ENCODE data around the gene SLC32A1.
A peak's percentile ranks its signal among the peaks of the same experiment; 100 is the strongest.

Gene SLC32A1

DNA sequence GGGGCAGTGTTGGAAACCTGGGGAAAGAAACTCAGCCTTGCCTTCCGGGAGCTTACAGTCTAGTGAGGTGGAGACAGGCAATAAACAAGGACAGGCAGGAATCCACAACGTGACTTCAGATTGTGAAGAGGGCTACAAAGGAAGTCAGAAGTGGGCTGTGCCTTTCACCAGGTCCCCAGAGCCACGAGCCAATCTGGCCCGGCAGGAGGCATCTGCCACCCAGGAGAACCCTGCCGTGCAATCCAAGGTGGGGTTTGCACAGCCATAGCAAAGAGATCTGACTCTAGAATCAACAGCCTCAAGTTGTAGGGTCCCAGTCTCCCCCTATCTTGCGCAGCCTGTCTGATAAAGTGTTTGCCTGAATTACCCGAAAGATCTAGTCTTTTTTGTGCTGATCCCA, 5.5 kb downstream of the SLC32A1 start:
- no peaks in the 10 kb centered on the region for H3K79me2 ChIP-seq (ENCODE audit: control insufficient read depth, low read length)
- H3F3A ChIP-seq (ENCODE audit: control insufficient read depth, insufficient read depth) = no peaks in the 10 kb centered on the region
- H3K4me2 ChIP-seq (ENCODE audit: low read length) = no peak overlapping the region
- peaks cover 26% of the 10 kb centered on the region for H3K4me1 ChIP-seq (ENCODE audit: control insufficient read depth, low read length)
- H3K9me3 ChIP-seq (ENCODE audit: control insufficient read depth, insufficient read depth, low read length) = no peaks in the 10 kb centered on the region
- TF ChIP-seq, protein P1, sequence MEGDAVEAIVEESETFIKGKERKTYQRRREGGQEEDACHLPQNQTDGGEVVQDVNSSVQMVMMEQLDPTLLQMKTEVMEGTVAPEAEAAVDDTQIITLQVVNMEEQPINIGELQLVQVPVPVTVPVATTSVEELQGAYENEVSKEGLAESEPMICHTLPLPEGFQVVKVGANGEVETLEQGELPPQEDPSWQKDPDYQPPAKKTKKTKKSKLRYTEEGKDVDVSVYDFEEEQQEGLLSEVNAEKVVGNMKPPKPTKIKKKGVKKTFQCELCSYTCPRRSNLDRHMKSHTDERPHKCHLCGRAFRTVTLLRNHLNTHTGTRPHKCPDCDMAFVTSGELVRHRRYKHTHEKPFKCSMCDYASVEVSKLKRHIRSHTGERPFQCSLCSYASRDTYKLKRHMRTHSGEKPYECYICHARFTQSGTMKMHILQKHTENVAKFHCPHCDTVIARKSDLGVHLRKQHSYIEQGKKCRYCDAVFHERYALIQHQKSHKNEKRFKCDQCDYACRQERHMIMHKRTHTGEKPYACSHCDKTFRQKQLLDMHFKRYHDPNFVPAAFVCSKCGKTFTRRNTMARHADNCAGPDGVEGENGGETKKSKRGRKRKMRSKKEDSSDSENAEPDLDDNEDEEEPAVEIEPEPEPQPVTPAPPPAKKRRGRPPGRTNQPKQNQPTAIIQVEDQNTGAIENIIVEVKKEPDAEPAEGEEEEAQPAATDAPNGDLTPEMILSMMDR (IDR thresholded peaks at IDR 0.05; ENCODE audit: low read depth, low read length, poor library complexity, severe bottlenecking) = no peak
- no peak for TF ChIP-seq EZH2phosphoT487 (IDR thresholded peaks at IDR 0.05; ENCODE audit: borderline replicate concordance, low read length)
- H3K36me3 ChIP-seq (ENCODE audit: control insufficient read depth, low read length) = no peaks in the 10 kb centered on the region
- peaks cover 50% of the 10 kb centered on the region for H3K27me3 ChIP-seq (ENCODE audit: control insufficient read depth, low read length)
- H3K4me3 ChIP-seq (ENCODE audit: low read length) = no peak overlapping the region
- no peak overlapping the region for H3K27ac ChIP-seq (ENCODE audit: low read depth, low read length)
- H3K9me2 ChIP-seq (replicated peaks; ENCODE audit: control insufficient read depth, low read length) = no peaks in the 10 kb centered on the region
- H4K20me1 ChIP-seq (ENCODE audit: control insufficient read depth, insufficient read depth, low read depth, low read length) = no peaks in the 10 kb centered on the region

DNA sequence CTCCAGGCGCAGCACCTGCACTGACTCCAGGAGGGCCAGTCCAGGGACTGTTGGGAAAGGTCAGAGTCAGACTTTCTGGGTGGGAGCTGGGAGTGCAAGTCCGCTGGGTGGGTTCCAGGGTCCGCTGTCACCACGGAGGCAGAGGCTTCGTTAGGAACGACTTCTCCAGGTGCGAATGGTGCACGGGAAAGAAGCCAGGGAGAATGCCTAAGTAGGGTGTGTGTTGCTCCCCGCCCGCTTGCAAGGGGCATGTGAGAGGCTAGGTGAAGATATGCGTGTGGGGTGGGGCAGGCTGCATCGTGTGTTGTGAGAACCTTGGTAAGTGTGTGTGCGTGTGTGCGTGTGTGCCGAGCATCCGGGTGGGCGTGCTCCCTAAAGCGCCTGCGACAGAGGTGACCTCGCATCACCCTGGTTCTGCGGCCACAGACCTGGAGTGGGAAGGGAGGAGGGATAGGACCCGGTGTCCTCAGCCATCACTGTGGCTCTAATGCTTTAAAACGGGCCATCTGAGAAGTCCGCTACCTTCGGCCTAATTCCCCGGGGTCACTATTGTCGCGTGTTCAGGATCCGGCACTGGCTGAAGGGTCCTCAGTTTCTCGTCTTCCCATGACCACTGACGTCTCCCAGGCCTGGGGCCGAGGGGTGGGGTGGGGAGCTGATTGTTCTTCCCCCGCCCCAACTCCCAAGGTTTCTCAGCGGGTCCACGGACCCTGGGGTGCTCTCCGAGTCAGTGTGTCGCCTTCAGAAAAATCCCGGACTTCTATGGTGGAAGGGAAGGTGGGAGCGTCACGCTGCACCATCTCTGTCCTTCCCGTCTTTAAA, 6.1 kb downstream of the SLC32A1 start:
- Histone ChIP-seq H3K36me3 (ENCODE audit: control insufficient read depth, low read length) (no peaks in the 10 kb centered on the region), H3K27ac (ENCODE audit: low read depth, low read length) (no peak overlapping the region), H3K79me2 (ENCODE audit: control insufficient read depth, low read length) (no peaks in the 10 kb centered on the region), H3K4me3 (ENCODE audit: low read length) (no peak overlapping the region), H3K4me1 (ENCODE audit: control insufficient read depth, low read length) (peaks cover 20% of the 10 kb centered on the region), H3K9me2 (replicated peaks; ENCODE audit: control insufficient read depth, low read length) (no peaks in the 10 kb centered on the region), H4K20me1 (ENCODE audit: control insufficient read depth, insufficient read depth, low read depth, low read length) (no peaks in the 10 kb centered on the region), H3F3A (ENCODE audit: control insufficient read depth, insufficient read depth) (no peaks in the 10 kb centered on the region), H3K27me3 (ENCODE audit: control insufficient read depth, low read length) (peaks cover 53% of the 10 kb centered on the region), H3K9me3 (ENCODE audit: control insufficient read depth, insufficient read depth, low read length) (no peaks in the 10 kb centered on the region), H3K4me2 (ENCODE audit: low read length) (no peak overlapping the region; the same call in 1 of the 2 replicates)
- TF ChIP-seq, protein P1 (IDR thresholded peaks at IDR 0.05; ENCODE audit: low read depth, low read length, poor library complexity, severe bottlenecking) = no peak
- TF ChIP-seq EZH2phosphoT487 (IDR thresholded peaks at IDR 0.05; ENCODE audit: borderline replicate concordance, low read length) = no peak

DNA sequence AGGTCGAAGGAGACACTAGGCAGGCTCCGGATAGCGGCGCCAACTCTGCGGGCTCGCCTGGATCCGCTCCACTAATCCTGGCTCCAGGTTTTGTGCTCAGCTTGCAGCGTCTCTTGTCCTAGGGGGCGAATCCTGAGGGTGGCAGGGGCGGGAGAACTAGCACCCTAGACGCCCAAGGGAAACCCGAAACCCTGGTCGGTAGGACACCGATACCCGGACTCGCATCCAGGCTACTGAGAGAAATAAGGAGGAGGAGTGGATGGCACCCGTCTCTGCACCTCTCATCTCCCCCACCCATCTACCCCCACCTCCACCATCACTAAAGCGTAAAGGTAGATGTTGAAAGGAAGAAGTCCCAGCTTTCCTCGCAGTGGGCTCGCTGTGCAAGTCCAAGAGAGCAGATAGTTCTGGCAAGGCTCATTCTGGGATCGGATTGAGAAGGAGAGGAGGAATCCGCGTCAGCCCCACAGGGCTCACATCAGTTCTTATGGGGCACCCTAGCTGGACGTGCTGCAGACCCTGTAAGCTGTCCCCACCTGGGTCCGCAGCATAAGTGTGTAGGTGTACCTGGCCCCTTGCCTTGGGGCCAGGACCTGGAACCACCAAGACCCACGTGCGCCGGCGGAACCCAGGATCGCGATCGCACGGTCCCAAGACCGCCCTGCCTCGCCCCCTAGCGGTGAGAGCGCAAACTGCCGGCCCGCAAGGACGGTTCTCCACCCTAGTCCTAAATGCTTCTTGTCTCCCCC, 6.9 kb downstream of the SLC32A1 start:
- TF ChIP-seq EZH2phosphoT487 (IDR thresholded peaks at IDR 0.05; ENCODE audit: borderline replicate concordance, low read length) = peak; percentile 63; the same call in 1 of the 2 replicates
- TF ChIP-seq, protein P1 (IDR thresholded peaks at IDR 0.05; ENCODE audit: low read depth, low read length, poor library complexity, severe bottlenecking) = peak; percentile 100
- Histone ChIP-seq H3F3A (ENCODE audit: control insufficient read depth, insufficient read depth) (no peaks in the 10 kb centered on the region), H3K79me2 (ENCODE audit: control insufficient read depth, low read length) (no peaks in the 10 kb centered on the region), H3K9me3 (ENCODE audit: control insufficient read depth, insufficient read depth, low read length) (no peaks in the 10 kb centered on the region), H3K36me3 (ENCODE audit: control insufficient read depth, low read length) (no peaks in the 10 kb centered on the region), H3K4me1 (ENCODE audit: control insufficient read depth, low read length) (peaks cover 14% of the 10 kb centered on the region), H3K9me2 (replicated peaks; ENCODE audit: control insufficient read depth, low read length) (no peaks in the 10 kb centered on the region), H4K20me1 (ENCODE audit: control insufficient read depth, insufficient read depth, low read depth, low read length) (no peaks in the 10 kb centered on the region), H3K4me3 (ENCODE audit: low read length) (peak overlapping the region; percentile 56), H3K27me3 (ENCODE audit: control insufficient read depth, low read length) (peaks cover 59% of the 10 kb centered on the region), H3K4me2 (ENCODE audit: low read length) (peak overlapping the region; percentile 65), H3K27ac (ENCODE audit: low read depth, low read length) (no peak overlapping the region)
